HepG2 (cell line): Measurements from ENCODE around the gene CCDC77. TPM values are rescaled to one million over a fixed set of nuclear protein-coding genes. Genes with fewer than 3 reads are reported as not detected.
A peak's percentile ranks its signal among the peaks of the same experiment; 100 is the strongest.

Experiments
- CHD2 ChIP-seq: IDR thresholded peaks from 2 replicates; pipeline ENCODE4 v1.6.1; 2011; ENCODE audit warnings: low read depth, low read length, improper control_type of control experiment
- FLYWCH1 ChIP-seq: sonication (generic); formaldehyde crosslinking; IDR thresholded peaks from 2 replicates; pipeline ENCODE4 v1.8.1; 2023; ENCODE audit warnings: mild to moderate bottlenecking, missing genetic modification reagents
- FOXA3 ChIP-seq: IDR thresholded peaks from 2 replicates; pipeline ENCODE4 v1.6.1; 2016; ENCODE audit warnings: missing genetic modification reagents, missing compliant biosample characterization
- HNRNPK ChIP-seq: fragments of 200-400 bp; formaldehyde crosslinking; IDR thresholded peaks from 2 replicates; pipeline ENCODE4 v1.6.1; 2018; ENCODE audit warnings: low read length, low read depth, moderate library complexity, mild to moderate bottlenecking; ENCODE audit not compliant: poor library complexity, severe bottlenecking
- KDM2A ChIP-seq: sonication (generic); formaldehyde crosslinking; IDR thresholded peaks from 2 replicates; pipeline ENCODE4 v1.4.0; 2020; ENCODE audit warnings: low read depth, missing genetic modification reagents, borderline replicate concordance
- MAFK ChIP-seq, 2 experiments: IDR thresholded peaks in 1 of 2; conservative IDR thresholded peaks in 1 of 2; 2 replicates each; pipeline ENCODE4 v1.6.1; 2011; ENCODE audit warnings: improper control_type of control experiment in 2 of 2, low read length in 2 of 2
- MTERF4 ChIP-seq: sonication (generic); formaldehyde crosslinking; IDR thresholded peaks from 2 replicates; pipeline ENCODE4 v1.8.0; 2023; ENCODE audit warnings: mild to moderate bottlenecking, missing genetic modification reagents
- NCOA5 ChIP-seq: sonication (generic); formaldehyde crosslinking; IDR thresholded peaks from 2 replicates; pipeline ENCODE4 v1.4.0; 2020; ENCODE audit warnings: missing genetic modification reagents
- NKX3-1 ChIP-seq: sonication (generic); formaldehyde crosslinking; IDR thresholded peaks from 2 replicates; pipeline ENCODE4 v1.5.0; 2020; ENCODE audit warnings: missing genetic modification reagents
- NRL ChIP-seq: sonication (generic); formaldehyde crosslinking; IDR thresholded peaks from 2 replicates; pipeline ENCODE4 v1.5.0; 2020; ENCODE audit warnings: missing genetic modification reagents, mild to moderate bottlenecking, moderate library complexity, borderline replicate concordance
- POGZ ChIP-seq: sonication (generic); formaldehyde crosslinking; IDR thresholded peaks from 2 replicates; pipeline ENCODE4 v1.4.0; 2020; ENCODE audit warnings: mild to moderate bottlenecking, missing genetic modification reagents
- RBM39 ChIP-seq: fragments of 200-400 bp; formaldehyde crosslinking; IDR thresholded peaks from one replicate; pipeline ENCODE4 v1.6.1; 2018; ENCODE audit warnings: antibody characterized with exemption, mild to moderate bottlenecking, low read depth, low read length; ENCODE audit not compliant: poor library complexity, severe bottlenecking
- SMC3 ChIP-seq: IDR thresholded peaks from 2 replicates; pipeline ENCODE4 v1.6.1; 2011; ENCODE audit warnings: low read length, improper control_type of control experiment
- TBX3 ChIP-seq: fragments of 450-650 bp; IDR thresholded peaks from 2 replicates; pipeline ENCODE4 v1.6.1; 2017; ENCODE audit warnings: antibody characterized with exemption, mild to moderate bottlenecking, inconsistent platforms, borderline replicate concordance
- UBTF ChIP-seq: sonication (generic); formaldehyde crosslinking; IDR thresholded peaks from 2 replicates; pipeline ENCODE4 v1.4.0; 2020; ENCODE audit warnings: mild to moderate bottlenecking, missing genetic modification reagents
- ZMYM3 ChIP-seq: sonication (generic); formaldehyde crosslinking; IDR thresholded peaks from 2 replicates; pipeline ENCODE4 v1.5.1; 2020; ENCODE audit warnings: mild to moderate bottlenecking, missing genetic modification reagents
- ZMYM4 ChIP-seq: sonication (generic); formaldehyde crosslinking; IDR thresholded peaks from 2 replicates; pipeline ENCODE4 v1.8.1; 2023; ENCODE audit warnings: mild to moderate bottlenecking, missing genetic modification reagents
- ZNF17 ChIP-seq: sonication (generic); formaldehyde crosslinking; IDR thresholded peaks from 2 replicates; pipeline ENCODE4 v1.5.0; 2020; ENCODE audit warnings: mild to moderate bottlenecking, missing genetic modification reagents
- ZNF292 ChIP-seq: sonication (generic); formaldehyde crosslinking; IDR thresholded peaks from 2 replicates; pipeline ENCODE4 v1.8.1; 2022; ENCODE audit warnings: mild to moderate bottlenecking, low read depth, missing genetic modification reagents, borderline replicate concordance
- ZNF772 ChIP-seq: sonication (generic); formaldehyde crosslinking; IDR thresholded peaks from 2 replicates; pipeline ENCODE4 v1.5.0; 2020; ENCODE audit warnings: mild to moderate bottlenecking, missing genetic modification reagents
- polyA plus RNA-seq, 8 experiments: library from polyadenylated mRNA; depleted of rRNA in 3 of 8; stranded (reverse) in 7 of 8; unstranded in 1 of 8; fragments of >200 nt; fragmentation: Illumina TruSeq in 4 of 8; extraction: Trizol in 4 of 8; gene quantifications; 2 replicates each; pipeline versions ENCODE4 v1.2.1 to v1.2.3, GENCODE V29; 2011 to 2016; ENCODE audit warnings: low read depth in 4 of 8, missing spikeins in 1 of 8, mixed read lengths in 1 of 8; ENCODE audit not compliant: insufficient read depth in 1 of 8
- total RNA-seq, 5 experiments: library from RNA; depleted of rRNA; stranded (reverse); fragments of >200 nt; fragmentation: Illumina TruSeq; extraction: Trizol; gene quantifications; 2 replicates each; pipeline ENCODE4 v1.2.3, GENCODE V29; 2016; ENCODE audit warnings: low read depth in 1 of 5
- TF ChIP-seq, protein P1 (sequence below): sonication (generic); formaldehyde crosslinking; IDR thresholded peaks from 2 replicates; pipeline ENCODE4 v1.8.0; 2022; ENCODE audit warnings: missing genetic modification reagents, mild to moderate bottlenecking, borderline replicate concordance
- TF ChIP-seq, protein P2 (sequence below): sonication (generic); formaldehyde crosslinking; IDR thresholded peaks from 2 replicates; pipeline ENCODE4 v1.4.0; 2020; ENCODE audit warnings: missing genetic modification reagents, borderline replicate concordance

CCDC77 gene
- total and polyA plus RNA-seq, 2 of the 13 experiments (the other 11 are each of a cell fraction or from before 2014, with no cell fraction given): 6.4 to 16.4 TPM

DNA sequence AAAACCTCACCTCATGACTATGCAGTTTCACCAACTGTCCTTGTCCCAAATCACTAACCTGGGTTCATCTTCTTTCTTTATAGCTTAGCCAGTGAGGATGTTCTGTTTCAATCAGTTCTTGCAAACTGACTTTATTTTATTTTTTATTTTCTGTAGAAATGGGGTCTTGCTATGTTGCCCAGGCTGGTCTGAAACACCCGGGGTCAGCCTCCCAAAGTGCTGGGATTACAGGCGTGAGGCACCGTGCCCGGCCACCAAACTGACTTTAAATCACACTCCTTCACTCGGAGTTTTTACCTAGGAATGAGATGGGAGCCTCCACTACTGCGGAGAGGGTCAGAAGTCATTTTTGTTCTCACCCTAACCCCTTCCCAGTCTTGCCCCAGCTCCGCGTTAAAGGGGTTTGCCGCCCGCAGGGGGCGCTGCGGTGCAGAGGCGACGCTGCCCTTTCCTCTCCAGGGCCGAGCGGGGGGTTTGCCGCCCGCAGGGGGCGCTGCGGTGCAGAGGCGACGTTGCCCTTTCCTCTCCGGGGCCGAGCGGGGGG, 51.3 kb downstream of the CCDC77 start (continued):
- no peak for TF ChIP-seq MTERF4
- TF ChIP-seq FLYWCH1 (CRISPR knock-in tag): no peak
- peak; percentile 49; the same call in 1 of the 2 replicates for TF ChIP-seq KDM2A (CRISPR knock-in tag)
- TF ChIP-seq ZNF772 (CRISPR knock-in tag): no peak
- TF ChIP-seq ZNF17: no peak
- TF ChIP-seq TBX3: no peak
- TF ChIP-seq, protein P1, sequence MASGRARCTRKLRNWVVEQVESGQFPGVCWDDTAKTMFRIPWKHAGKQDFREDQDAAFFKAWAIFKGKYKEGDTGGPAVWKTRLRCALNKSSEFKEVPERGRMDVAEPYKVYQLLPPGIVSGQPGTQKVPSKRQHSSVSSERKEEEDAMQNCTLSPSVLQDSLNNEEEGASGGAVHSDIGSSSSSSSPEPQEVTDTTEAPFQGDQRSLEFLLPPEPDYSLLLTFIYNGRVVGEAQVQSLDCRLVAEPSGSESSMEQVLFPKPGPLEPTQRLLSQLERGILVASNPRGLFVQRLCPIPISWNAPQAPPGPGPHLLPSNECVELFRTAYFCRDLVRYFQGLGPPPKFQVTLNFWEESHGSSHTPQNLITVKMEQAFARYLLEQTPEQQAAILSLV: no peak
- no peak for TF ChIP-seq NRL (CRISPR knock-in tag)
- TF ChIP-seq, protein P2, sequence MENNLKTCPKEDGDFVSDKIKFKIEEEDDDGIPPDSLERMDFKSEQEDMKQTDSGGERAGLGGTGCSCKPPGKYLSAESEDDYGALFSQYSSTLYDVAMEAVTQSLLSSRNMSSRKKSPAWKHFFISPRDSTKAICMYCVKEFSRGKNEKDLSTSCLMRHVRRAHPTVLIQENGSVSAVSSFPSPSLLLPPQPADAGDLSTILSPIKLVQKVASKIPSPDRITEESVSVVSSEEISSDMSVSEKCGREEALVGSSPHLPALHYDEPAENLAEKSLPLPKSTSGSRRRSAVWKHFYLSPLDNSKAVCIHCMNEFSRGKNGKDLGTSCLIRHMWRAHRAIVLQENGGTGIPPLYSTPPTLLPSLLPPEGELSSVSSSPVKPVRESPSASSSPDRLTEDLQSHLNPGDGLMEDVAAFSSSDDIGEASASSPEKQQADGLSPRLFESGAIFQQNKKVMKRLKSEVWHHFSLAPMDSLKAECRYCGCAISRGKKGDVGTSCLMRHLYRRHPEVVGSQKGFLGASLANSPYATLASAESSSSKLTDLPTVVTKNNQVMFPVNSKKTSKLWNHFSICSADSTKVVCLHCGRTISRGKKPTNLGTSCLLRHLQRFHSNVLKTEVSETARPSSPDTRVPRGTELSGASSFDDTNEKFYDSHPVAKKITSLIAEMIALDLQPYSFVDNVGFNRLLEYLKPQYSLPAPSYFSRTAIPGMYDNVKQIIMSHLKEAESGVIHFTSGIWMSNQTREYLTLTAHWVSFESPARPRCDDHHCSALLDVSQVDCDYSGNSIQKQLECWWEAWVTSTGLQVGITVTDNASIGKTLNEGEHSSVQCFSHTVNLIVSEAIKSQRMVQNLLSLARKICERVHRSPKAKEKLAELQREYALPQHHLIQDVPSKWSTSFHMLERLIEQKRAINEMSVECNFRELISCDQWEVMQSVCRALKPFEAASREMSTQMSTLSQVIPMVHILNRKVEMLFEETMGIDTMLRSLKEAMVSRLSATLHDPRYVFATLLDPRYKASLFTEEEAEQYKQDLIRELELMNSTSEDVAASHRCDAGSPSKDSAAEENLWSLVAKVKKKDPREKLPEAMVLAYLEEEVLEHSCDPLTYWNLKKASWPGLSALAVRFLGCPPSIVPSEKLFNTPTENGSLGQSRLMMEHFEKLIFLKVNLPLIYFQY (CRISPR knock-in tag): no peak
- TF ChIP-seq ZMYM4 (CRISPR knock-in tag): peak; percentile 32; the same call in 1 of the 2 replicates
- TF ChIP-seq MAFK (conservative IDR thresholded peaks at IDR 0.05 in 1 of 2, IDR thresholded peaks at IDR 0.05 in 1 of 2; ENCODE audit: low read length in 2 of 2): no peak
- TF ChIP-seq RBM39: peak; percentile 73
- TF ChIP-seq ZNF292 (CRISPR knock-in tag): no peak
- TF ChIP-seq CHD2: no peak
- no peak for TF ChIP-seq NCOA5 (CRISPR knock-in tag)
- no peak for TF ChIP-seq FOXA3 (CRISPR knock-in tag)
- TF ChIP-seq ZMYM3: 0 out of 2 replicates have a peak, but pooled peaks have one; percentile 18
- no peak for TF ChIP-seq UBTF
- TF ChIP-seq SMC3: peak; percentile 21; the same call in 1 of the 2 replicates
- TF ChIP-seq HNRNPK: peak; percentile 56
- TF ChIP-seq POGZ (CRISPR knock-in tag): no peak
- TF ChIP-seq NKX3-1 (CRISPR knock-in tag): no peak
